Measurements from ENCODE around the gene TXNL4A. TPM values are rescaled to one million over a fixed set of nuclear protein-coding genes. Genes with fewer than 3 reads are reported as not detected.

TXNL4A gene
- total RNA-seq, 2 donors from 2014 or later = 75.2 to 77.2 TPM

GRCh38 chr18:79927607-79928562, 60.5 kb downstream of the TXNL4A start:
- no peak for DNase-seq
- Mint-ChIP-seq H3K27ac (no peak overlapping the region), H3K4me1 (no peaks in the 10 kb centered on the region), H3K36me3 (ENCODE audit: low read depth) (peaks cover 5% of the 10 kb centered on the region), H3K27me3 (no peaks in the 10 kb centered on the region), H3K4me3 (no peak overlapping the region)
- no peak for ATAC-seq
- H3K9me3 ChIP-seq (ENCODE audit: control insufficient read depth, low read length, poor library complexity, severe bottlenecking) = peaks cover 17% of the 10 kb centered on the region

- no peak for ATAC-seq
- H3K9me3 ChIP-seq (ENCODE audit: control insufficient read depth, low read length, poor library complexity, severe bottlenecking) = peaks cover 11% of the 10 kb centered on the region
- Mint-ChIP-seq H3K4me3 (no peak overlapping the region), H3K27me3 (no peaks in the 10 kb centered on the region), H3K36me3 (ENCODE audit: low read depth) (peaks cover 5% of the 10 kb centered on the region), H3K4me1 (peaks cover 2% of the 10 kb centered on the region), H3K27ac (no peak overlapping the region)
- no peak for DNase-seq
Observed at GRCh38 chr18:79926715-79927606, 61.4 kb downstream of the TXNL4A start.

DNA sequence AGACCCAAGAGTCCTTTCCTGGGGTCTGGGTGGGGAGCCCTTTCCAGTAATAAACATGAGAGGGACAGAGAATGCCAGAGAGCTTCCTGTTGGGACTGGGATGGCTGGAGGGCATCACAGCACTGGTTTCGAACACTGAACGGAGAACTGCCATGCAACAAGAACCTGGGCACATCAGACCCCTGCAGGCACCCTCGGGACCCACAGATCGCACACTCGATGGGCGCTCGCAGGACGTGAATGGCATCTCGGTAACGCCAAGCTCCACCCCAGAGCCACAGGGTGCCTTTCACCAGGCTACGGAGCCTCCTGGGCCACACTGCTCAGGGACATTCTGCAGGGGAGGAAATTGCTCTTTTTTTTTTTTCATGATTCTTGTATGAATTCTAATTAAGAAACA, 62.1 kb downstream of the TXNL4A start:
- no peak overlapping the region for H3K4me3 Mint-ChIP-seq
- peaks cover 2% of the 10 kb centered on the region for H3K4me1 Mint-ChIP-seq
- DNase-seq = no peak
- ATAC-seq = no peak
- peaks cover 11% of the 10 kb centered on the region for H3K9me3 ChIP-seq (ENCODE audit: control insufficient read depth, low read length, poor library complexity, severe bottlenecking)
- no peak overlapping the region for H3K27ac Mint-ChIP-seq
- no peaks in the 10 kb centered on the region for H3K27me3 Mint-ChIP-seq
- peaks cover 8% of the 10 kb centered on the region for H3K36me3 Mint-ChIP-seq (ENCODE audit: low read depth)

DNA sequence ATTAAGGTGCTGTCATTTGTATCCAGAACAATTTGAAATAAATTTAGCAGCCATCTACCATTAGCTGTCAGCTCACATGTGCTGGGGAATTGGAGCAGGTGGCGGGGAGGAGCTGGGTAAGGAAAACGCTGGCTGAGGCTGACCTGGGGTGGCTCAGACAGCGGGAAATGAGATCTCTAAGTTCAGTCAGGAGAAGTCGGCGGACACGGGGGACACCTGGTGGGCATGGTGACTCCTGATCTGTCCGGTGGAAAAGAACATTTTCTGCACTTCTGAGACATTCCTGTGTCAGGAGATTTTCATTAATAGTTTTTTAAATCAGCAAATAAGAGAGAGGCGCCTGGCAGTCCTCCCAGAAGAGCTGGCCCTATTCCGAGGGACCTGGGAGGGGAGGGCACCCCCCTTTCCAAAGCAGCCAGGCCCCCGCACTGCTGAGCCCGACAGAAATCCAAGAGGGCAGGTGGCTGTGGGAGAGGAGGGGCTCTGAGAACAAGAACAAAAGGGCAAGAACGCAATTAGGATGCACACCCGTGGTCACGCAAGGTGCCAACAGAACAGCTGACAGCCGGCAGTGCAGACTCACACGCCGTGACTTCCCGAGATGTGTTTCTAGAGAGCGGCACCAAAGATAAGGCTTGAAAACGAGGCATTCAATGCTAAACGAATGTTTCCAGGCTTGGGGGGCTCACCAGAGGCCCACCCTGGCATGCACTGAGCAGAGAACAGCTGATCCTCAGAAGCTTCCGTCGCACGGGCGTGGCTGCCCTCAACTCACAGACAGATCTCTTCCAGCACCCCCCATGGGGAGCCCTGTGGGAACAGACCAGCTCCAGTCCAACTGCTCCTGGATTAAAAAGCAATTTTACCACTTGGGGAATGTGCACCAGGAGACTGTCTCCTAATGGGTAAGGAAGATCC, 63.3 kb downstream of the TXNL4A start:
- no peaks in the 10 kb centered on the region for H3K27me3 Mint-ChIP-seq
- peaks cover 2% of the 10 kb centered on the region for H3K4me1 Mint-ChIP-seq
- no peak overlapping the region for H3K4me3 Mint-ChIP-seq
- no peak for DNase-seq
- ATAC-seq = no peak
- H3K9me3 ChIP-seq (ENCODE audit: control insufficient read depth, low read length, poor library complexity, severe bottlenecking) = peaks cover 4% of the 10 kb centered on the region
- H3K27ac Mint-ChIP-seq = no peak overlapping the region
- H3K36me3 Mint-ChIP-seq (ENCODE audit: low read depth) = peaks cover 8% of the 10 kb centered on the region

DNA sequence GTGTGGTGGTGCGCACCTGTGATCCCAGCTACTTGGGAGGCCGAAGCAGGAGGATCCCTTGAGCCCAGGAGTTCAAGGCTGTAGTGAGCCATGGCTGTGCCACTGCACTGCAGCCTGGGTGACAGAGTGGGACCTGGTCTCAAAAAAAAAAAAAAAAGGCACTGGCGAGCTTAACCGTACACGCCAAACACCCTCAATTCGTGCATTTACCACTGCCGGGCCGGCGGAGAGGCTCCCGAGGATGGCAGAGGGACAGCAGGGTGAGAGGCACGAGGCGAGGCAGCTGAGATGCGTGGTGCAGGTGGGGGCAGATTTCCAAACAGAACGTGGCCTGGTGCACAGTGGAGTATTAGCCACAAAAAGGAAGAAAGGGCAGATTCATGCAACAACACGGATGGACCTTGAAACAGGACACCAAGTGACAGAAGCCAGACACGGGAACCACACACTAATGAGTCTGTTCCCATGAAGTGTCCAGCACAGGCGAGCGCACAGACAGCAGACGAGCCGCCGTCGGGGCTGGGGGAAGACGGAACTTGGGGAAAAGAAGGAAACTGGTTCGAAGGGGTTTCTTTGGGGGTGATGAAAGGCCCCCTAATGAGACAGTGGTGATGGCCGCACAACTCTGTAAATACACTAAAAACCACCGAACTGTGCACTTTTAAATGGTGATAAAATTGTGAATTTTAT, 64.3 kb downstream of the TXNL4A start:
- Mint-ChIP-seq H3K4me3 (no peak overlapping the region), H3K27ac (no peak overlapping the region), H3K27me3 (no peaks in the 10 kb centered on the region), H3K4me1 (peaks cover 2% of the 10 kb centered on the region), H3K36me3 (ENCODE audit: low read depth) (peaks cover 11% of the 10 kb centered on the region)
- DNase-seq = no peak
- no peak for ATAC-seq
- H3K9me3 ChIP-seq (ENCODE audit: control insufficient read depth, low read length, poor library complexity, severe bottlenecking) = no peaks in the 10 kb centered on the region

DNA sequence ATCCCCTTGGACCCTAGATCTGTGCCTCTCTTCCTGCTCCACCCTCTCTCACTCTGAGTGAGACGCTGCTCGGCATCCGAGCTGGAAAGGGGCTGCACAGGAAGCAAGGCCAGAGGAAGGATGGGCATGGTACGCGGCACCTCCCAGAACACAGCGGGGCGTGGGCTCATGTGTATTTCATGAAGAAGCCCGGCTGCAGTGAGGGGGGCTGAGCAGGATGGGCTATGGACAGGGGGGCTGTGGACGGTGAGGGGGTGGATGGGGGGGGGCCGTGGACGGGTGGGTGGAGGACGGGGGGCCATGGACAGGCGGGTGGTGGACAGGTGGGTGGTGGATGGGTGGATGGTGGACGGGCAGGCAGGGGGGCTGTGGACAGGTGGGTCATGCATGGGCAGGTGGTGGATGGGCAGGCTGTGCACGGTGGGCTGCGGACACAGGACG, 65.4 kb downstream of the TXNL4A start:
- peaks cover 2% of the 10 kb centered on the region for H3K4me1 Mint-ChIP-seq
- H3K27me3 Mint-ChIP-seq = no peaks in the 10 kb centered on the region
- DNase-seq (no peak), ATAC-seq (no peak)
- no peaks in the 10 kb centered on the region for H3K9me3 ChIP-seq (ENCODE audit: control insufficient read depth, low read length, poor library complexity, severe bottlenecking)
- no peak overlapping the region for H3K27ac Mint-ChIP-seq
- H3K4me3 Mint-ChIP-seq = no peak overlapping the region
- peaks cover 11% of the 10 kb centered on the region for H3K36me3 Mint-ChIP-seq (ENCODE audit: low read depth)

DNA sequence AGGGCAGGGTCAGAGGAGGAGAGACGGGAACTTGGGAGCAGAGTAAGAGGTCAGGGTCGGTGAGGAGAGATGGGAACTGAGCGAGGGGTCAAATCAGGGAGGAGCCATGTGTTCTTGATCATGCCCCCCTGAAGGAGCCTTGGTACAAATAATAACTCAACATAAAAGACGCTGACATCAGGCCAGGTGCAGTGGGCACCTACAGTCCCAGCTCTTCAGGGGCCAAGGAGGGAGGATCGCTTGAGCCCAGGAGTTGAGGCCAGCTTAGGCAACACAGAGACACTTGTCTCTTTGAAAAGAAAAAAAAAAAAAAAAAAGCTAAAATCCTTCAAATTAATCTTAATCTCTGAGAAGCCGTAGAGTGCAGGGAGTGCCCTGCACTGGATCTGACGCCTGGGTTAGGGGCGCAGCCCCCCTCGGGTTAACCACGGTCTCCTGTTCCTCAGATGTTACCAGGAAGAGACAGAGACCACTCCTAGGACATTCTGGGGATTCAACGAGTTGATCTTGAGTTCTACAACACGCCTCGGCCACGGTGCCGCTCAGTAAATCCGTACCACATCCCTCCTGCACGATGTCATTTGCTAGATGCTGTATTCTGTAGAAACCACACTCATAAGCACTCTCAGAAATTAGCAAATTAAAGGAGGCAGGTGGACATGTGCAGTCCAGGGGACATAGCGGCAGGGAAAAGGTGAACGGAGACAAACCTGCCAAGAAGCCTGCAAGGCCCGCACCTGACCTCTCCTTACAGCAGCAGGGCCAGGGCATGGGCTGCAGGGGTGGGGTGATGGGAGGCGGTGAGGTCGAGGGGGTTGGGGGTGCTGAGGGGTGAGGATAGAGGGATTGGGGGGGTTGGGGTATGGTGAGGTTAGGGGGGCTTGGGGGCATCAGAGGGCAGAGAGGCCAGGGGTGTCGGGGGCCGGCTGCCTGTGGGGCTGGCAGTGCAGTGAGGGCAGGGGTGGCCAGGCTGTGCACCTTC, 66.1 kb downstream of the TXNL4A start:
- DNase-seq (no peak), ATAC-seq (no peak)
- H3K9me3 ChIP-seq (ENCODE audit: control insufficient read depth, low read length, poor library complexity, severe bottlenecking) = no peaks in the 10 kb centered on the region
- H3K36me3 Mint-ChIP-seq (ENCODE audit: low read depth) = peaks cover 11% of the 10 kb centered on the region
- no peaks in the 10 kb centered on the region for H3K27me3 Mint-ChIP-seq
- no peak overlapping the region for H3K27ac Mint-ChIP-seq
- H3K4me3 Mint-ChIP-seq = peak overlapping the region; percentile 45
- peaks cover 2% of the 10 kb centered on the region for H3K4me1 Mint-ChIP-seq

Other genes with a start within 250 kb of the TXNL4A start
- not detected for gene KCNG2, start 190.6 kb downstream of the TXNL4A start, total RNA-seq
- gene SLC66A2, start 36.9 kb downstream of the TXNL4A start, total RNA-seq = 10 to 100 TPM; 43.6 to 56.9 TPM
- gene HSBP1L1, start 23.9 kb downstream of the TXNL4A start, total RNA-seq = 10 to 100 TPM; 17.9 to 21.5 TPM
- gene RBFA, start 45.9 kb upstream of the TXNL4A start, total RNA-seq = 10 to 100 TPM; 15.0 to 16.1 TPM
- gene ADNP2, start 120.7 kb upstream of the TXNL4A start, total RNA-seq = 10 to 100 TPM; 41.5 to 50.0 TPM